Measurements from ENCODE around the gene LAYN. TPM values are rescaled to one million over a fixed set of nuclear protein-coding genes. Genes with fewer than 3 reads are reported as not detected.
A peak's percentile ranks its signal among the peaks of the same experiment; 100 is the strongest.

Gene LAYN
- total RNA-seq, 4 donors from 2014 or later: 5.6 to 19.7 (median 10.3) TPM

- H3K4me3 ChIP-seq: no peak overlapping the region
- H3K27me3 ChIP-seq: no peaks in the 10 kb centered on the region
- H3K4me1 ChIP-seq: no peaks in the 10 kb centered on the region
- DNase-seq: no peak
- TF ChIP-seq POLR2AphosphoS5 (IDR thresholded peaks at IDR 0.05) (no peak), EP300 (IDR thresholded peaks at IDR 0.05; ENCODE audit: low read depth) (no peak), CTCF (IDR thresholded peaks at IDR 0.05) (peak; percentile 45 to 63 (median 54))
- in situ Hi-C loops (cut with MboI; ENCODE audit: low pct_ligation_motif_present in 1 of 4, low pct_unique_long_range_greater_than_20kb in 1 of 4, low sequenced_read_pairs in 3 of 4) (loop anchor here in 2 of 4 donors (5.0 to 10.0 kb wide), 3 partner anchors 198 to 258 kb away; no protein-coding TSS in a partner anchor), intact Hi-C loops (cut with DNase I; ENCODE audit: low total_unique reads) (no loop called here)
- 8 to 9% methylated on average over 1 of the region's 1 CpG for WGBS, 2 donors (ENCODE audit: low coverage in 1 of 2)
- no peaks in the 10 kb centered on the region for H3K36me3 ChIP-seq
- H3K27ac ChIP-seq: no peak overlapping the region
- H3K9me3 ChIP-seq: no peaks in the 10 kb centered on the region
Observed at GRCh38 chr11:111586388-111586831, 45.9 kb downstream of the LAYN start.

GRCh38 chr11:111589114-111589513 lies 48.6 kb downstream of the LAYN start:
- WGBS, 2 donors (ENCODE audit: low coverage in 1 of 2): 89% methylated on average over 2 of the region's 2 CpGs; no CpG with 5 or more reads in 1 of the 2 donors
- Histone ChIP-seq H3K27me3 (no peaks in the 10 kb centered on the region), H3K4me1 (no peaks in the 10 kb centered on the region), H3K9me3 (no peaks in the 10 kb centered on the region), H3K4me3 (no peak overlapping the region), H3K27ac (no peak overlapping the region), H3K36me3 (no peaks in the 10 kb centered on the region)
- in situ Hi-C loops (cut with MboI; ENCODE audit: low pct_ligation_motif_present in 1 of 4, low pct_unique_long_range_greater_than_20kb in 1 of 4, low sequenced_read_pairs in 3 of 4) (loop anchor here in 2 of 4 donors (5.0 to 10.0 kb wide), 3 partner anchors 196 to 256 kb away; no protein-coding TSS in a partner anchor), intact Hi-C loops (cut with DNase I; ENCODE audit: low total_unique reads) (no loop called here)
- no peak for DNase-seq
- no peak for TF ChIP-seq EP300 (IDR thresholded peaks at IDR 0.05; ENCODE audit: low read depth)
- no peak for TF ChIP-seq POLR2AphosphoS5 (IDR thresholded peaks at IDR 0.05)
- no peak for TF ChIP-seq CTCF (IDR thresholded peaks at IDR 0.05)
- TF ChIP-seq POLR2A (IDR thresholded peaks at IDR 0.05): no peak

- intact Hi-C loops (cut with DNase I; ENCODE audit: low total_unique reads) (no loop called here), in situ Hi-C loops (cut with MboI; ENCODE audit: low pct_ligation_motif_present in 1 of 4, low pct_unique_long_range_greater_than_20kb in 1 of 4, low sequenced_read_pairs in 3 of 4) (loop anchor here in 3 of 4 donors (5.0 to 10.0 kb wide), 4 partner anchors 185 to 255 kb away; no protein-coding TSS in a partner anchor)
- no peak overlapping the region for H3K4me3 ChIP-seq
- no peak for DNase-seq
- TF ChIP-seq POLR2A (IDR thresholded peaks at IDR 0.05) (no peak), EP300 (IDR thresholded peaks at IDR 0.05; ENCODE audit: low read depth) (no peak), CTCF (IDR thresholded peaks at IDR 0.05) (no peak), POLR2AphosphoS5 (IDR thresholded peaks at IDR 0.05) (no peak)
- H3K27me3 ChIP-seq: no peaks in the 10 kb centered on the region
- H3K9me3 ChIP-seq: no peaks in the 10 kb centered on the region
- no peaks in the 10 kb centered on the region for H3K36me3 ChIP-seq
- H3K4me1 ChIP-seq: no peaks in the 10 kb centered on the region
- 50 to 51% methylated on average over 4 to 5 of the region's 5 CpGs for WGBS, 2 donors (ENCODE audit: low coverage in 1 of 2)
- no peak overlapping the region for H3K27ac ChIP-seq
Observed at GRCh38 chr11:111589886-111590499, 49.5 kb downstream of the LAYN start.

- Histone ChIP-seq H3K27me3 (no peaks in the 10 kb centered on the region), H3K27ac (no peak overlapping the region), H3K4me3 (no peak overlapping the region), H3K9me3 (no peaks in the 10 kb centered on the region), H3K4me1 (no peaks in the 10 kb centered on the region), H3K36me3 (no peaks in the 10 kb centered on the region)
- in situ Hi-C loops (cut with MboI; ENCODE audit: low pct_ligation_motif_present in 1 of 4, low pct_unique_long_range_greater_than_20kb in 1 of 4, low sequenced_read_pairs in 3 of 4): loop anchor here in 1 of 4 donors (10.0 kb wide), 2 partner anchors 183 to 253 kb away; no protein-coding TSS in a partner anchor
- DNase-seq: no peak
- WGBS, 2 donors (ENCODE audit: low coverage in 1 of 2): 81 to 88% methylated on average over 4 of the region's 4 CpGs
- intact Hi-C loops (cut with DNase I; ENCODE audit: low total_unique reads): no loop called here
- TF ChIP-seq POLR2AphosphoS5 (IDR thresholded peaks at IDR 0.05) (no peak), CTCF (IDR thresholded peaks at IDR 0.05) (no peak), POLR2A (IDR thresholded peaks at IDR 0.05) (no peak), EP300 (IDR thresholded peaks at IDR 0.05; ENCODE audit: low read depth) (no peak)
Observed at GRCh38 chr11:111591187-111591960, 50.9 kb downstream of the LAYN start.
